B cell (primary cell): Measurements from ENCODE around the gene GCA.

Source experiments
- EZH2 ChIP-seq: IDR thresholded peaks from 2 replicates; pipeline ENCODE4 v1.6.1; 2012; ENCODE audit warnings: borderline replicate concordance, low read depth, mild to moderate bottlenecking, moderate library complexity, low read length; ENCODE audit not compliant: insufficient read depth, poor library complexity, severe bottlenecking
- TF ChIP-seq, protein P1 (sequence below): fragments of 200-600 bp; IDR thresholded peaks from one replicate; pipeline ENCODE4 v1.8.0; 2022; ENCODE audit warnings: antibody characterized with exemption, mild to moderate bottlenecking

DNA sequence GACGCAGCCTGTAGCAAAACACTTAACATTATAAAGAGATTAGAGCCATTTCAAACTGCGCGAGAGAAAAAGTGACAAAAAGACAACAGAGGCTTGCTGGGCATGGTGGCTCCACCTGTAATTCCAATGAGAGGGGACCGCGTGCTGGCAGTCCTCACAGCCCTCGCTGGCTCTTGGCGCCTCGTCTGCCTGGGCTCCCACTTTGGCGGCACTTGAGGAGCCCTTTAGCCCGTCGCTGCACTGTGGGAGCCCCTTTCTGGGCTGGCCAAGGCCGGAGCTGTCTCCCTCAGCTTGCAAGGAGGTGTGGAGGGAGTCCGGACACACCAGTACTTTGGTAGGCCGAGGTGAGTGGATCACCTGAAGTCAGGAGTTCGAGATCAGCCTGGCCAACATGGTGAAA lies 16.1 kb upstream of the GCA start:
- TF ChIP-seq, protein P1, sequence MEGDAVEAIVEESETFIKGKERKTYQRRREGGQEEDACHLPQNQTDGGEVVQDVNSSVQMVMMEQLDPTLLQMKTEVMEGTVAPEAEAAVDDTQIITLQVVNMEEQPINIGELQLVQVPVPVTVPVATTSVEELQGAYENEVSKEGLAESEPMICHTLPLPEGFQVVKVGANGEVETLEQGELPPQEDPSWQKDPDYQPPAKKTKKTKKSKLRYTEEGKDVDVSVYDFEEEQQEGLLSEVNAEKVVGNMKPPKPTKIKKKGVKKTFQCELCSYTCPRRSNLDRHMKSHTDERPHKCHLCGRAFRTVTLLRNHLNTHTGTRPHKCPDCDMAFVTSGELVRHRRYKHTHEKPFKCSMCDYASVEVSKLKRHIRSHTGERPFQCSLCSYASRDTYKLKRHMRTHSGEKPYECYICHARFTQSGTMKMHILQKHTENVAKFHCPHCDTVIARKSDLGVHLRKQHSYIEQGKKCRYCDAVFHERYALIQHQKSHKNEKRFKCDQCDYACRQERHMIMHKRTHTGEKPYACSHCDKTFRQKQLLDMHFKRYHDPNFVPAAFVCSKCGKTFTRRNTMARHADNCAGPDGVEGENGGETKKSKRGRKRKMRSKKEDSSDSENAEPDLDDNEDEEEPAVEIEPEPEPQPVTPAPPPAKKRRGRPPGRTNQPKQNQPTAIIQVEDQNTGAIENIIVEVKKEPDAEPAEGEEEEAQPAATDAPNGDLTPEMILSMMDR, result no peak
- no peak for TF ChIP-seq EZH2
